ENCODE results near the gene HABP4.

HABP4 gene

GRCh38 chr9:96423322-96423984 lies 26.5 kb upstream of the HABP4 start:
- TF ChIP-seq ZFX (IDR thresholded peaks at IDR 0.05), result no peak
- no peak for TF ChIP-seq CTCF (conservative IDR thresholded peaks at IDR 0.05)
- no peak overlapping the region for H3K27ac ChIP-seq

GRCh38 chr9:96423985-96424336 lies 26.0 kb upstream of the HABP4 start:
- H3K27ac ChIP-seq, result no peak overlapping the region
- TF ChIP-seq ZFX (IDR thresholded peaks at IDR 0.05) (no peak), CTCF (conservative IDR thresholded peaks at IDR 0.05) (no peak)

- H3K27ac ChIP-seq, result no peak overlapping the region
These were observed 24.3 kb upstream of the HABP4 start for GRCh38 chr9:96425500-96426169.

GRCh38 chr9:96429732-96430131 lies 20.2 kb upstream of the HABP4 start:
- TF ChIP-seq CTCF (conservative IDR thresholded peaks at IDR 0.05) (no peak), ZFX (IDR thresholded peaks at IDR 0.05) (no peak)
- no peak overlapping the region for H3K27ac ChIP-seq

More at GRCh38 chr9:96425500-96426169, 24.3 kb upstream of the HABP4 start:
- TF ChIP-seq CTCF (conservative IDR thresholded peaks at IDR 0.05) (no peak), ZFX (IDR thresholded peaks at IDR 0.05) (no peak)

- H3K27ac ChIP-seq, result no peak overlapping the region
- TF ChIP-seq ZFX (IDR thresholded peaks at IDR 0.05) (no peak), CTCF (conservative IDR thresholded peaks at IDR 0.05) (no peak)
These were observed 19.6 kb upstream of the HABP4 start for GRCh38 chr9:96430377-96430776.

- TF ChIP-seq CTCF (conservative IDR thresholded peaks at IDR 0.05), result no peak
- no peak for TF ChIP-seq ZFX (IDR thresholded peaks at IDR 0.05)
- no peak overlapping the region for H3K27ac ChIP-seq
These were observed 14.6 kb upstream of the HABP4 start for GRCh38 chr9:96435345-96435744.

GRCh38 chr9:96436063-96436455 lies 13.9 kb upstream of the HABP4 start:
- TF ChIP-seq CTCF (conservative IDR thresholded peaks at IDR 0.05) (no peak), ZFX (IDR thresholded peaks at IDR 0.05) (no peak)
- H3K27ac ChIP-seq, result no peak overlapping the region

Measured in C4-2B (cell line).